ENCODE data around the gene VRK1. TPM values are rescaled to one million over a fixed set of nuclear protein-coding genes. Genes with fewer than 3 reads are reported as not detected.

VRK1 gene
- polyA plus RNA-seq, 3 donors, result 5.5 to 14.3 (median 13.2) TPM

DNA sequence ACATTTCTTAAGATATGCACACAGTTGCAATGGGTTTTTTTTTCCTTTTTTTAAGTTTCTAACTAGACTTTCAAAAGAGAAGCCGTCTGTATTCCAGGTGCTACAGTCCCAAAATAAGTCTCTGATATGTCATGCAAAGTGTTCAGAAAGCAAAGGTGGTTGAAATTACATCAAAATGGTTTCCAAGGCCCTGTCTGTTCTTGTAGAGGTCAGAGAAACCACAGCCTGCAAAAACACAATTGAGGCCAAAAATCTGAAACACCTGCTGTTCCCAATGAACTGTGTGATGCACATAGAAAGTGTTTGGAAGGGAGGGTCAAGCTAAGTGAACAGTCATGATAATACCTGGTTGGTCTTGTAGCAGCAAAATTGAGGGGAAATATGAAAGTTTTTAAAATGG is 91.0 kb downstream of the VRK1 start:
- TF ChIP-seq, protein P1, sequence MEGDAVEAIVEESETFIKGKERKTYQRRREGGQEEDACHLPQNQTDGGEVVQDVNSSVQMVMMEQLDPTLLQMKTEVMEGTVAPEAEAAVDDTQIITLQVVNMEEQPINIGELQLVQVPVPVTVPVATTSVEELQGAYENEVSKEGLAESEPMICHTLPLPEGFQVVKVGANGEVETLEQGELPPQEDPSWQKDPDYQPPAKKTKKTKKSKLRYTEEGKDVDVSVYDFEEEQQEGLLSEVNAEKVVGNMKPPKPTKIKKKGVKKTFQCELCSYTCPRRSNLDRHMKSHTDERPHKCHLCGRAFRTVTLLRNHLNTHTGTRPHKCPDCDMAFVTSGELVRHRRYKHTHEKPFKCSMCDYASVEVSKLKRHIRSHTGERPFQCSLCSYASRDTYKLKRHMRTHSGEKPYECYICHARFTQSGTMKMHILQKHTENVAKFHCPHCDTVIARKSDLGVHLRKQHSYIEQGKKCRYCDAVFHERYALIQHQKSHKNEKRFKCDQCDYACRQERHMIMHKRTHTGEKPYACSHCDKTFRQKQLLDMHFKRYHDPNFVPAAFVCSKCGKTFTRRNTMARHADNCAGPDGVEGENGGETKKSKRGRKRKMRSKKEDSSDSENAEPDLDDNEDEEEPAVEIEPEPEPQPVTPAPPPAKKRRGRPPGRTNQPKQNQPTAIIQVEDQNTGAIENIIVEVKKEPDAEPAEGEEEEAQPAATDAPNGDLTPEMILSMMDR (IDR thresholded peaks at IDR 0.05), result no peak
- DNase-seq, result no peak
- Histone ChIP-seq H2AFZ (ENCODE audit: insufficient read depth, low read depth, low read length, poor library complexity, severe bottlenecking) (no peak overlapping the region), H3K4me3 (replicated peaks in 1 of 3; ENCODE audit: low read depth in 2 of 3, low read length in 3 of 3) (no peak overlapping the region), H3K9me3 (replicated peaks in 1 of 2; ENCODE audit: control insufficient read depth in 1 of 2, insufficient read depth in 1 of 2, low read length in 2 of 2) (no peaks in the 10 kb centered on the region), H3K79me2 (ENCODE audit: insufficient read depth, low read length) (no peaks in the 10 kb centered on the region), H4K20me1 (ENCODE audit: insufficient read depth, low read length) (no peaks in the 10 kb centered on the region), H3K9ac (ENCODE audit: insufficient read depth, low read length, poor library complexity, severe bottlenecking) (no peak overlapping the region), H3K4me1 (ENCODE audit: control insufficient read depth in 1 of 2, insufficient read depth in 2 of 2, low read length in 2 of 2) (no peaks in the 10 kb centered on the region), H3K4me2 (replicated peaks; ENCODE audit: extremely low read depth, low read length, poor library complexity, severe bottlenecking) (no peak overlapping the region), H3K27ac (ENCODE audit: low read depth in 1 of 2, low read length in 2 of 2) (no peak overlapping the region), H3K27me3 (ENCODE audit: control insufficient read depth in 2 of 2, insufficient read depth in 2 of 2, low read length in 2 of 2) (no peaks in the 10 kb centered on the region), H3K36me3 (replicated peaks in 1 of 2; ENCODE audit: control insufficient read depth in 1 of 2, insufficient read depth in 2 of 2, low read length in 2 of 2) (no peaks in the 10 kb centered on the region)
- Mint-ChIP-seq H3K27me3 (ENCODE audit: low read depth in 3 of 3) (no peaks in the 10 kb centered on the region), H3K9me3 (no peaks in the 10 kb centered on the region), H3K4me1 (no peaks in the 10 kb centered on the region), H3K27ac (no peak overlapping the region), H3K4me3 (no peak overlapping the region), H3K36me3 (peaks cover 3 to 9% of the 10 kb centered on the region in 2 donors)
- intact Hi-C loops (cut with micrococcal nuclease), result no loop called here
- WGBS (ENCODE audit: insufficient coverage), result no CpG with 5 or more reads among the region's 1 CpG

DNA sequence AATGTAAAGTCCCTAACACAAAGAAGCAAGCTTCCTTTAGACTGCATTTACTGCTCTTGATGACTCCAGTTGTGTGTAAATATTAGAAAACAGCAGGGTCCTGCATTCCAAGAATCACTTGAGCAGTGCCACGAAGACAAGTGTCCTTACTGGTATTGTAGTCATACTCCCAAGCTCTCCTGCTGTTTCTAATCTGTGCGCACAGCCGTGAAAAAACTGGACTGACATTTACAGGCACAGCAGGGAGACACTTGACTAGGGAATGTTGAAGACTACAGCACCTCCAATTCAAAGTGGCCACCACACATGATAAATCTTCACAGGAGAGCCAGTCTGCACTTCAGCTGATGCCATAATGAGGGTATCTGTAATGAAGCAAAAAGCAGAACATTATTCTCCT is 91.4 kb downstream of the VRK1 start:
- DNase-seq, result no peak
- Histone ChIP-seq H3K4me2 (replicated peaks; ENCODE audit: extremely low read depth, low read length, poor library complexity, severe bottlenecking) (no peak overlapping the region), H3K4me1 (ENCODE audit: control insufficient read depth in 1 of 2, insufficient read depth in 2 of 2, low read length in 2 of 2) (no peaks in the 10 kb centered on the region), H4K20me1 (ENCODE audit: insufficient read depth, low read length) (no peaks in the 10 kb centered on the region), H3K27ac (ENCODE audit: low read depth in 1 of 2, low read length in 2 of 2) (no peak overlapping the region), H3K9me3 (replicated peaks in 1 of 2; ENCODE audit: control insufficient read depth in 1 of 2, insufficient read depth in 1 of 2, low read length in 2 of 2) (no peaks in the 10 kb centered on the region), H3K4me3 (replicated peaks in 1 of 3; ENCODE audit: low read depth in 2 of 3, low read length in 3 of 3) (no peak overlapping the region), H3K79me2 (ENCODE audit: insufficient read depth, low read length) (no peaks in the 10 kb centered on the region), H3K9ac (ENCODE audit: insufficient read depth, low read length, poor library complexity, severe bottlenecking) (no peak overlapping the region), H2AFZ (ENCODE audit: insufficient read depth, low read depth, low read length, poor library complexity, severe bottlenecking) (no peak overlapping the region), H3K27me3 (ENCODE audit: control insufficient read depth in 2 of 2, insufficient read depth in 2 of 2, low read length in 2 of 2) (no peaks in the 10 kb centered on the region), H3K36me3 (replicated peaks in 1 of 2; ENCODE audit: control insufficient read depth in 1 of 2, insufficient read depth in 2 of 2, low read length in 2 of 2) (no peaks in the 10 kb centered on the region)
- intact Hi-C loops (cut with micrococcal nuclease), result no loop called here
- H3K4me3 Mint-ChIP-seq, result no peak overlapping the region
- no peaks in the 10 kb centered on the region for H3K27me3 Mint-ChIP-seq (ENCODE audit: low read depth in 3 of 3)
- TF ChIP-seq, protein P1 (IDR thresholded peaks at IDR 0.05), result no peak
- H3K9me3 Mint-ChIP-seq, result no peaks in the 10 kb centered on the region
- no CpG with 5 or more reads among the region's 3 CpGs for WGBS (ENCODE audit: insufficient coverage)
- H3K27ac Mint-ChIP-seq, result no peak overlapping the region
- H3K4me1 Mint-ChIP-seq, result no peaks in the 10 kb centered on the region
- peaks cover 3 to 9% of the 10 kb centered on the region in 2 donors for H3K36me3 Mint-ChIP-seq

Data from CD14-positive monocyte (primary cell).